Panc1 (cell line): ENCODE results near the gene MUC5B. TPM values are rescaled to one million over a fixed set of nuclear protein-coding genes. Genes with fewer than 3 reads are reported as not detected.

Experiments
- ATAC-seq: fragments of 200-7000 bp; cut with Tn5 transposase; 2 replicates; pipeline ENCODE4 v1.9.1; 2020; ENCODE audit warnings: mild to moderate bottlenecking, moderate library complexity
- BruUV-seq: library from RNA; stranded (reverse); fragments of 400-500 nt; replicated peaks from 2 replicates; lab custom pipeline; 2021; lab: Mats Ljungman, UMichigan
- CTCF ChIA-PET: fragments of 300-600 bp; sonication (Branson Sonifier 250); formaldehyde crosslinking; loops from one replicate; lab custom pipeline; 2022; ENCODE audit warnings: antibody characterized with exemption; lab: Charles Lee
- POLR2A ChIA-PET: fragments of 300-600 bp; sonication (Branson Sonifier 250); formaldehyde crosslinking; loops from one replicate; lab custom pipeline; 2022; ENCODE audit warnings: antibody characterized with exemption; lab: Charles Lee
- DNase-seq: peaks from one replicate; pipeline ENCODE4 v3.0.0-alpha.2; 2010; ENCODE audit warnings: low read depth, low spot score
- H3K27ac ChIP-seq: 2 replicates; pipeline ENCODE4 v1.5.1; 2011; ENCODE audit warnings: mild to moderate bottlenecking, low read length, inconsistent platforms
- H3K27me3 ChIP-seq: fragments of 200-500 bp; sonication (Bioruptor generic); 2 replicates; pipeline ENCODE4 v1.6.0; 2014; ENCODE audit warnings: low read length, inconsistent platforms; ENCODE audit not compliant: control insufficient read depth, insufficient read depth
- H3K36me3 ChIP-seq: fragments of 200-500 bp; sonication (Bioruptor generic); 2 replicates; pipeline ENCODE4 v1.5.1; 2014; ENCODE audit warnings: inconsistent platforms, mild to moderate bottlenecking, low read length, moderate library complexity; ENCODE audit not compliant: control insufficient read depth, insufficient read depth
- H3K4me1 ChIP-seq: 2 replicates; pipeline ENCODE4 v1.5.1; 2011; ENCODE audit warnings: inconsistent platforms, mild to moderate bottlenecking, low read length, moderate library complexity; ENCODE audit not compliant: control insufficient read depth, insufficient read depth
- H3K4me3 ChIP-seq, 2 experiments: 2 replicates each; pipeline ENCODE4 v1.5.1; 2011 to 2012; ENCODE audit warnings: low read depth in 2 of 2, low read length in 2 of 2, mild to moderate bottlenecking in 2 of 2, inconsistent platforms in 1 of 2, moderate library complexity in 1 of 2
- H3K9me3 ChIP-seq: fragments of 200-500 bp; sonication (Bioruptor generic); 2 replicates; pipeline ENCODE4 v1.5.1; 2014; ENCODE audit warnings: low read depth, mild to moderate bottlenecking, inconsistent platforms, low read length, moderate library complexity; ENCODE audit not compliant: control insufficient read depth, insufficient read depth
- POLR2AphosphoS5 ChIP-seq: IDR thresholded peaks from 2 replicates; pipeline ENCODE4 v1.6.1; 2012; ENCODE audit warnings: mild to moderate bottlenecking, low read depth, low read length, moderate library complexity
- SIN3A ChIP-seq: IDR thresholded peaks from 2 replicates; pipeline ENCODE4 v1.6.1; 2012; ENCODE audit warnings: low read depth, mild to moderate bottlenecking, low read length, moderate library complexity, borderline replicate concordance; ENCODE audit not compliant: insufficient read depth
- TCF7L2 ChIP-seq: IDR thresholded peaks from 2 replicates; pipeline ENCODE4 v1.6.1; 2011; ENCODE audit warnings: mild to moderate bottlenecking, low read depth, low read length, inconsistent platforms
- in situ Hi-C: cut with HindIII; loops from 2 replicates; pipeline ENCODE4 v1.10.0; 2016; ENCODE audit warnings: low sequenced_read_pairs, low pct_unique_long_range_greater_than_20kb
- intact Hi-C: fragments of 100-400 bp; cut with micrococcal nuclease; formaldehyde crosslinking; loops from one replicate; pipeline ENCODE4 v1.10.0; 2022; ENCODE audit not compliant: unreplicated experiment
- total RNA-seq: library from RNA; stranded (reverse); gene quantifications from one replicate; pipeline ENCODE4 v1.2.1, GENCODE V29; 2021; ENCODE audit not compliant: unreplicated experiment
- TF ChIP-seq, protein P1 (sequence below), 2 experiments: IDR thresholded peaks; 2 replicates each; pipeline ENCODE4 v1.6.1; 2011 to 2012; ENCODE audit warnings: low read depth in 2 of 2, control low read depth in 1 of 2, low read length in 1 of 2, mild to moderate bottlenecking in 1 of 2, moderate library complexity in 1 of 2; ENCODE audit not compliant: insufficient read depth in 1 of 2
- TF ChIP-seq, protein P2 (sequence below): fragments of 450-650 bp; IDR thresholded peaks from 2 replicates; pipeline ENCODE4 v1.5.1; 2017; ENCODE audit warnings: mild to moderate bottlenecking

MUC5B gene
- total RNA-seq, 1 experiment from 2014 or later: 1.2 TPM

GRCh38 chr11:1237128-1237580 lies 14.3 kb downstream of the MUC5B start:
- Histone ChIP-seq H3K36me3 (no peaks in the 10 kb centered on the region), H3K27ac (no peak overlapping the region), H3K4me3 (no peak overlapping the region), H3K9me3 (no peaks in the 10 kb centered on the region), H3K27me3 (no peaks in the 10 kb centered on the region; the same call in 1 of the 2 replicates), H3K4me1 (peaks cover 6% of the 10 kb centered on the region; the same call in 1 of the 2 replicates)
- CTCF ChIA-PET: interaction anchor here (1.7 kb wide), 1 partner anchor 10 kb away, joined by 5 read pairs; no protein-coding TSS in a partner anchor
- in situ Hi-C loops: no loop called here
- DNase-seq (no peak), ATAC-seq (no peak)
- intact Hi-C loops: no loop called here
- BruUV-seq: no TSS peak
- POLR2A ChIA-PET: no interaction called here
- TF ChIP-seq, protein P1, sequence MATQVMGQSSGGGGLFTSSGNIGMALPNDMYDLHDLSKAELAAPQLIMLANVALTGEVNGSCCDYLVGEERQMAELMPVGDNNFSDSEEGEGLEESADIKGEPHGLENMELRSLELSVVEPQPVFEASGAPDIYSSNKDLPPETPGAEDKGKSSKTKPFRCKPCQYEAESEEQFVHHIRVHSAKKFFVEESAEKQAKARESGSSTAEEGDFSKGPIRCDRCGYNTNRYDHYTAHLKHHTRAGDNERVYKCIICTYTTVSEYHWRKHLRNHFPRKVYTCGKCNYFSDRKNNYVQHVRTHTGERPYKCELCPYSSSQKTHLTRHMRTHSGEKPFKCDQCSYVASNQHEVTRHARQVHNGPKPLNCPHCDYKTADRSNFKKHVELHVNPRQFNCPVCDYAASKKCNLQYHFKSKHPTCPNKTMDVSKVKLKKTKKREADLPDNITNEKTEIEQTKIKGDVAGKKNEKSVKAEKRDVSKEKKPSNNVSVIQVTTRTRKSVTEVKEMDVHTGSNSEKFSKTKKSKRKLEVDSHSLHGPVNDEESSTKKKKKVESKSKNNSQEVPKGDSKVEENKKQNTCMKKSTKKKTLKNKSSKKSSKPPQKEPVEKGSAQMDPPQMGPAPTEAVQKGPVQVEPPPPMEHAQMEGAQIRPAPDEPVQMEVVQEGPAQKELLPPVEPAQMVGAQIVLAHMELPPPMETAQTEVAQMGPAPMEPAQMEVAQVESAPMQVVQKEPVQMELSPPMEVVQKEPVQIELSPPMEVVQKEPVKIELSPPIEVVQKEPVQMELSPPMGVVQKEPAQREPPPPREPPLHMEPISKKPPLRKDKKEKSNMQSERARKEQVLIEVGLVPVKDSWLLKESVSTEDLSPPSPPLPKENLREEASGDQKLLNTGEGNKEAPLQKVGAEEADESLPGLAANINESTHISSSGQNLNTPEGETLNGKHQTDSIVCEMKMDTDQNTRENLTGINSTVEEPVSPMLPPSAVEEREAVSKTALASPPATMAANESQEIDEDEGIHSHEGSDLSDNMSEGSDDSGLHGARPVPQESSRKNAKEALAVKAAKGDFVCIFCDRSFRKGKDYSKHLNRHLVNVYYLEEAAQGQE (IDR thresholded peaks at IDR 0.05; ENCODE audit: insufficient read depth in 1 of 2, low read depth in 2 of 2, low read length in 1 of 2): no peak
- TF ChIP-seq SIN3A (no peak), POLR2AphosphoS5 (no peak)

DNA sequence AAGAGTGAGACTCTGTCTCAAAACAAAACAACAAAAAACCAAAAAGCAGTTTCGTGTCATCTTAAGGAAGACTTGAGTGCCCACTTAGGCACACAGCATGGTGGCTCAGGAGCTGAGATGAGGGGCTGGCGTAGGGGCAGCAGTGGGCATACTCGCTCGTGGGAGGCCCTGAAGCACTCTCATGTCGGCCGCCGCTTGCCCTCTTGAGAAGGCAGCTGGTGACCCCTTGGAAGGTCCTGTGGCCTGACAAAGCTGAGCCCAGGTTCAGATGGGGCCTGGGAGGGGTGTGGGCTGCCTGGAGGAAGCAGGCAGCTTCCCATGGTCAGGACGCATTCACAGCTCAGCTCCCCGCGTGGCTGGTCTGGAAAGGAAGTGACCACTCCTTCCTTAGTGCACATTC lies 15.0 kb downstream of the MUC5B start:
- DNase-seq (no peak), ATAC-seq (no peak)
- Histone ChIP-seq H3K36me3 (no peaks in the 10 kb centered on the region), H3K4me3 (no peak overlapping the region), H3K27ac (no peak overlapping the region), H3K4me1 (peaks cover 6% of the 10 kb centered on the region; the same call in 1 of the 2 replicates), H3K27me3 (no peaks in the 10 kb centered on the region; the same call in 1 of the 2 replicates), H3K9me3 (no peaks in the 10 kb centered on the region)
- no TSS peak for BruUV-seq
- CTCF ChIA-PET: interaction anchor here (0.6 to 1.7 kb wide), 2 partner anchors 11 to 326 kb away, joined by 3 to 5 read pairs; no protein-coding TSS in a partner anchor
- intact Hi-C loops: no loop called here
- POLR2A ChIA-PET: no interaction called here
- in situ Hi-C loops: no loop called here
- no peak for TF ChIP-seq TCF7L2
- TF ChIP-seq, protein P1 (IDR thresholded peaks at IDR 0.05; ENCODE audit: insufficient read depth in 1 of 2, low read depth in 2 of 2, low read length in 1 of 2): no peak
- TF ChIP-seq, protein P2, sequence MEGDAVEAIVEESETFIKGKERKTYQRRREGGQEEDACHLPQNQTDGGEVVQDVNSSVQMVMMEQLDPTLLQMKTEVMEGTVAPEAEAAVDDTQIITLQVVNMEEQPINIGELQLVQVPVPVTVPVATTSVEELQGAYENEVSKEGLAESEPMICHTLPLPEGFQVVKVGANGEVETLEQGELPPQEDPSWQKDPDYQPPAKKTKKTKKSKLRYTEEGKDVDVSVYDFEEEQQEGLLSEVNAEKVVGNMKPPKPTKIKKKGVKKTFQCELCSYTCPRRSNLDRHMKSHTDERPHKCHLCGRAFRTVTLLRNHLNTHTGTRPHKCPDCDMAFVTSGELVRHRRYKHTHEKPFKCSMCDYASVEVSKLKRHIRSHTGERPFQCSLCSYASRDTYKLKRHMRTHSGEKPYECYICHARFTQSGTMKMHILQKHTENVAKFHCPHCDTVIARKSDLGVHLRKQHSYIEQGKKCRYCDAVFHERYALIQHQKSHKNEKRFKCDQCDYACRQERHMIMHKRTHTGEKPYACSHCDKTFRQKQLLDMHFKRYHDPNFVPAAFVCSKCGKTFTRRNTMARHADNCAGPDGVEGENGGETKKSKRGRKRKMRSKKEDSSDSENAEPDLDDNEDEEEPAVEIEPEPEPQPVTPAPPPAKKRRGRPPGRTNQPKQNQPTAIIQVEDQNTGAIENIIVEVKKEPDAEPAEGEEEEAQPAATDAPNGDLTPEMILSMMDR: no peak
- no peak for TF ChIP-seq POLR2AphosphoS5
- no peak for TF ChIP-seq SIN3A
